GM21619 (cell line): ENCODE measurements around the gene ZC3H7B.
A peak's percentile ranks its signal among the peaks of the same experiment; 100 is the strongest.
"Not testable (repeated sequence)": the region's sequence is repeated elsewhere in the genome, so short reads cannot be mapped to it uniquely, and the experiment has no call there.

Experiments used
- ATAC-seq: cut with Tn5 transposase; IDR thresholded peaks from one replicate; pipeline ENCODE4 v1.9.1; 2021; ENCODE audit not compliant: unreplicated experiment

Gene ZC3H7B, protein sequence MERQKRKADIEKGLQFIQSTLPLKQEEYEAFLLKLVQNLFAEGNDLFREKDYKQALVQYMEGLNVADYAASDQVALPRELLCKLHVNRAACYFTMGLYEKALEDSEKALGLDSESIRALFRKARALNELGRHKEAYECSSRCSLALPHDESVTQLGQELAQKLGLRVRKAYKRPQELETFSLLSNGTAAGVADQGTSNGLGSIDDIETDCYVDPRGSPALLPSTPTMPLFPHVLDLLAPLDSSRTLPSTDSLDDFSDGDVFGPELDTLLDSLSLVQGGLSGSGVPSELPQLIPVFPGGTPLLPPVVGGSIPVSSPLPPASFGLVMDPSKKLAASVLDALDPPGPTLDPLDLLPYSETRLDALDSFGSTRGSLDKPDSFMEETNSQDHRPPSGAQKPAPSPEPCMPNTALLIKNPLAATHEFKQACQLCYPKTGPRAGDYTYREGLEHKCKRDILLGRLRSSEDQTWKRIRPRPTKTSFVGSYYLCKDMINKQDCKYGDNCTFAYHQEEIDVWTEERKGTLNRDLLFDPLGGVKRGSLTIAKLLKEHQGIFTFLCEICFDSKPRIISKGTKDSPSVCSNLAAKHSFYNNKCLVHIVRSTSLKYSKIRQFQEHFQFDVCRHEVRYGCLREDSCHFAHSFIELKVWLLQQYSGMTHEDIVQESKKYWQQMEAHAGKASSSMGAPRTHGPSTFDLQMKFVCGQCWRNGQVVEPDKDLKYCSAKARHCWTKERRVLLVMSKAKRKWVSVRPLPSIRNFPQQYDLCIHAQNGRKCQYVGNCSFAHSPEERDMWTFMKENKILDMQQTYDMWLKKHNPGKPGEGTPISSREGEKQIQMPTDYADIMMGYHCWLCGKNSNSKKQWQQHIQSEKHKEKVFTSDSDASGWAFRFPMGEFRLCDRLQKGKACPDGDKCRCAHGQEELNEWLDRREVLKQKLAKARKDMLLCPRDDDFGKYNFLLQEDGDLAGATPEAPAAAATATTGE

DNA sequence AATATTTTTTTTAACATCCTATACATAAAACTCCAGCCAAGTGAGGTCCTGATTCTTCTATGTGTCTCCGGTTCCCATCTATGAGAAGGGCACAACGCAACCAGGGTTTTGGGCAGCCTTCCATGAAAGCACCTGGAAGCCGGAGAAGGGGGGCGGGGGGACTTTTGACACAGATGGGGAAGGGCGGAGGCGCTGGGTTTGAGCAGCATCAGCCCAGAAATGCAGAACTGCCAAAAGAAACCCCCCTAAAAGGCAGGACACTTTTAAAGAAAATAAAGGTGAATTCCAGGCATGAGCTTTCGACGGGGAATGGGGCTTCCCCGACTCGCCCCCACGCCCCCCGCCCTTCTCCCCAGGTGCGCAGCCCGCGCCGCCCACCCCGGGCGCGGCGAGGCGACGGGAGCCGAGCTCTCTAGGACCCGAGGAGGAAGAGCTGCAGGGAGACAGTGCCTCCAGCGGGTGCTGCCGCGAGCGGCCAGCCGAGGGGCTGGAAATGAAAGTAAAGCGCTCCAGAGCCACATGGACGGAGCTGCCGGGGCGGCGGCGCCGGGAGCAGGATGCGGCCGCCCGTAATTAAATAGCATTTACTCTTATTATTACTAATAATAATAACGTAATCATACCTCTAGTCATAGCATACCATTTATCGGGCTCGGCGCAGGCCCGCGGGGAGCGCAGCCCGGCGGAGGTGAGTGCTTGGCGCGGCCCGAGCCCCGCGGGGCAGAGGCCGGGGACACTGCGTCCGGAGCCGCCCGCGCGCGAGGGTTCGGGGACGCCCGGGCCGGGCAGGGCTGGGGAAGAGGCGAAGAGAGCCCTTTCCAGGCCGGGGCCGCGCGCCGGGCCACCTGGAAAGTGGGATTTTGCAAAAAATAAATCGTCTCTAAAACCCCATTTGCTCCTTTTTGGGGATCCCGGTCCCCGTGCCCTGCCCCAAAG is at the start of gene ZC3H7B:
Gene ZC3H7B (plus strand): TSS at position 441 of the 936 bp plus-strand sequence. CDS start 19,136 bp downstream, outside the sequence.
- peak; percentile 85 for ATAC-seq

DNA sequence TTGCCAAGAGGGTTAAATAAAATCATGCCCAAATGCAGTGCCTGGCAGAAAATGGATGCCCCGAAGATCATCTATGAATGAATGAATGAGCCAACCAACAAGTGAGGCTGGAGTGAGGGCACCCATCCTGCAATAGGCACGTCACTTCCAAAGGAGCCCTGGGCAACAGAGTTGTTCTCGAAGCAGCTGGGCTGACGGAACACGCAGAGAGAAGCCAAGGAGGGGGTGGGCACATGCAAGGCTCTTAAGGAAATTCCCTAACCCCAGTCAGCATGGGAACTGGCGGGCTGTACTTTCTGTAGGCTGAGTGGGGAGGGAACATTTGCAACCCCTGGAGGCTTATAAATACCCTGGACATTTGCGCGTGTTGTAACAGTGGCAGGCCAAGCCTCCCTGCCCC is 49.0 kb upstream of the ZC3H7B start:
- ATAC-seq = no peak

DNA sequence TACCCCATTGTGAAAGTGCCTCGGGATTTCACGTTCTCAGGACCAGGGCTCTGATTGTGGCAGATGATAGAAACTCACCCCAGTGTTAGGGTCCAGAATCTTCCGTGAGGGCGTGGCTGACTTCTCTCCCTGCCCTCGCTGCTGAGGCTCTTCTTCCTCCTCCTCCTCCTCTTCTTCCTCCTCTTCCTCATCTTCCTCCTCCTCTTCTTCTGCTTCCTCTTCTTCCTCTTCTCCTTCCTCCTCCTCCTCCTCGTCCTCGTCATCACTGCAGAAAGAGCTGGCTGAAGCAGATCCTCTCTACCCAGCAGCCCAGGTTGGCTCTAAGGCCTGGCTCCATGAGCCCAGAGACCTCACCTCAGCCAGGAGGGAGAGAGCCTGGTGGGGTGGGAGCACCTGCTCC is 47.1 kb upstream of the ZC3H7B start:
- no peak for ATAC-seq

DNA sequence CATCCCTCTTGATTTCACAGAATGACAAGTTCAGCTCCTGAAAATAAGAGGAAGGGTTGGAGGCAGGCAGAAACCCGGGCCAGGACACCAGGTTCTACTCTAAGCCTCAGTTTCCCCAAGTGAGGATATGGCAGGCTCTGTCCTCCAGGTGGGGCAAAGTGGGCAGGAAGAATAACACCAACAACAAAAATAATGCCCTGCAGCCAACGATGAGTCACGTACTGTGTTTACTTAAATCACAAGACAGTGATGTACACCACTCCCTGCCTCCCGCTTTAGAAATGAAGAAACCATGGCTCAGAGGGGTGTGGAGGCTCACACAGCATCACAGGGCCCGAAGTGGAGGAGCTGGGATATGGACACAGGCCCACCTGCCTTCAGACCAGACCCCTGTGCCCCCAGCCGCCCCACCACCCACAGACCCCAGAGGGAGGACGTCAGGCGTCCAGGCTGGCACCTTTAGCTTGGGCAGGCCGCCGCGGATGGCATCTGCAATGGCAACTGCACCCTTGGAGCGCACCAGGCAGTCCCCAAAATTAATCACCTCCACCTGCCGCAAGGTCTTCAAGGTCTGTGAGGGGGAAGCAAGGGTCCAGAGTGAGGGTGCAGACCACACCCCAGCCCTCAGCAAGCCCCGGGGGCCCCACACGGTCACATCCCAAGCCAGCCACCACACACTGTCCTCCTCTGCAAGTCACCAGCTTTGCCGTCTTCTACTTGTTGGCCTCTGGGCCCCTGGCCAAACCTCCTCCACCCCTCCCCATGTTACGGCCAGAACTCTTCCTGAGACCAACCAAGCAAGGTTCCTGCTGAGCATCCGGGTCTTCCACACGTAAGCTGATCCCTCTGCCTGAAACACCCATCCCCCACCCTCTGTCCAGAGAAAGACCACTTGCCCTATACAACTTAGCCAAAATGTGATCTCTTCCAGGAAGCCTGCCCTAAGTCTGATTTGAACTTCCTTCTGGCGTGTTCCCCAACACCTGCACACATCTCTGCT is 44.8 kb upstream of the ZC3H7B start:
- no peak for ATAC-seq

DNA sequence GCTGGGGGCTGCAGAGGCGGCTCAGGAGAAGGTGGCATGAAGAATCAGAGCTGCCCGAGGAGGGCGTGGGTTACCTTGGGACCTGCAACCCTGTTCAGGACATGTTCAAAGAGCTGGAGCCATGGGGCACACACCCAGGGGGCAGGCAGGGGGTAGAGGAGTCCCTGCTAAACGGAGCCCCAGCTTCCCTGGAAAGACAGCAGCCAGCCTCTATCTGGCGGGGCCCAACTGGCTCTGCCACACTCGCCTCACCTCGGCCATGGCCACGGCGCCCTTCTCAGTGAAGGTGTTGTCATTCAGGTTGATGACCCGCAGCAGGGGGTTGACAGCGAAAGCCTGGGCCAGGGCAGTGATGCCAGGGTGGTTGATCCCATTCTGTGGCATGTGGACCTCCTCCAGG is 43.6 kb upstream of the ZC3H7B start:
- no peak for ATAC-seq

DNA sequence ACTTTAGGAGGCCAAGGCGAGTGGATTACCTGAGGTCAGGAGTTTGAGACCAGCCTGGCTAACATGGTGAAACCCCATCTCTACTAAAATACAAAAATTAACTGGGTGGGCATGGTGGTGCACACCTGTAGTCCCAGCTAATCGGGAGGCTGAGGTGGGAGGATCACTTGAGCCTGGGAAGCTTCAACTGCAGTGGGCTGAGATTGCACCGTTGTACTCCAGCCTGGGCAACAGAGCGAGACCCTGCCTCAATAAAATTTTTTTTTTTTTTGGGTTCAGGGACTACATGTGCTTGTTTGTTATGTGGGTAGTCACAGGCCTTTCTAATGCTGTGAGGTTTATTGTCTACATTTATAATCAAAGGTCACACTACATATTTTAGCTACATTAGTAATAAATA is 41.6 kb upstream of the ZC3H7B start:
- not testable (repeated sequence) for ATAC-seq

DNA sequence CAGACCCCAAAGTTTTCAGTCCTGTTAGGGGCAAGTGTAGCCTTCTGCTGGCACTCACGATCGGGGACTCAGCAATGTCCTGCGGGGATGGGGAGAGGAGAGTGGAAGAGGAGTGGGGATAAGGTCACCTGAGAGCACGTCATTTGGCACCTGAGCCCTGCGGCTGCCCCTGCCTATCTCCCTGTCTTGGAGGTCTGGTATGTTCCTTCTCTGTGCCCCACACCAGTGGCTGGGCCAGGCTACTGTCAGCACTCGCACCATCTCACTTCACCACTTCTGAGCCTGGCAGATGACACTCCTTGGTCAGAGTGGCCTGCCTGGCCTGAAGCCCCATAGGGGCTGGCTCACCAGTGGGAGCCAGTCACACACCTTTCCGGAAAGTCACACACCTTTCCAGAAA is 40.5 kb upstream of the ZC3H7B start:
- ATAC-seq = no peak

DNA sequence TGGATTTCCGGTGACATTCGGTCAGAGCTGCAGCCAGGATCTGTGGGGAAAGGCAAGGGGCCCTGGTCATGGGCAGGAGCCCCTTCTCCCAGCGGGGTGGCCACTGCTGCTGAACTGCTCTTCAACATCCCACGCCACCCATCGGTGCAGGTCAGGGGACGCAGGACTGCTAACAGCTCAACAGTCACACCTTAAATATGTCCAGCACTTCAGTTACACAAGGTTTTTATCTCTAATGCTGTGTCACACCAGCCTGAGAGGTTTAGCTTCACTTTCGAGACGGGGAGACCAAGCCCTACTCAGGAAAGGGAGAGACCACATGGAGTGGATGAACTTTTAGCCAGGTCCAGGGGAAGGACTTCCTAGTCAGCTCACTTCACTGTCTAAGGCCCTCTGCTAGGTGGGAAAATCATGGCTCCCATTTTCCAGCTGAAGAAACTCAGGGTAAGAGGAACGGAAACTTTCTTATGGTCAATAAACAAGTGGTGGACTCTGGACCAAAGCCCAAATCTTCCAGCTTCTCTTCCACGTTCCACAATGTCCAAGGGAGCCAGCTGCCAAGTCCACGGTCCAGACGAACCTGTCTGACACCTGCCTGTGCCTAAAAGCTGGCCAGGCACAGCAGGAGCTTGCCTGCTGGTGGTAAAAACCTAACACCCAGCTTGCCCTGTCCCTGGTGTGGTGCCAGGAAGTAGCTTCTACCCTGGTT is 39.6 kb upstream of the ZC3H7B start:
- no peak for ATAC-seq

DNA sequence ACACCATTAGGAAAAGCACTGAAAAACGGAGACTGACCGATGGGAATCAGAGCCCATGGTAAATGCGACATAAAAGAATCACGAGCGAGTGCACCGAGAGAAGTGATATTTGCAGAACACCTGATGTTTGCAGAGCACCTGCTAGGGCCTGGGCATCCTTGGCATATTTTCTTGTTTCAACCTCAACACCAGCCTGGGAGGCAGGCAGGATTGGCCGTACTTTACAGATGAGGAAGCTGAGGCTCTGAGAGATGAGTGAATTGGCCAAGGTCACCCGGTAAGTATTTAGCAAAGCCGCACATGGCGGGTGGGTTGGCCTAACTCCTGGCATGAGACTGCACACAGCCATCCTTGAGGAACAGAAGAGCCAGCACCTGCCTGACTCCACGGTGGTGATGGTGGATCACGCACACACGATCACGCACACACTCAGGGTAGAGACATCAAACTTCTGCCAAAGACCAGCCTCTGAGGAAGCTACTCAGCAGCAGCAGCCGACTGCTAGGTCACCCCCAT is 39.0 kb upstream of the ZC3H7B start:
- ATAC-seq = no peak

DNA sequence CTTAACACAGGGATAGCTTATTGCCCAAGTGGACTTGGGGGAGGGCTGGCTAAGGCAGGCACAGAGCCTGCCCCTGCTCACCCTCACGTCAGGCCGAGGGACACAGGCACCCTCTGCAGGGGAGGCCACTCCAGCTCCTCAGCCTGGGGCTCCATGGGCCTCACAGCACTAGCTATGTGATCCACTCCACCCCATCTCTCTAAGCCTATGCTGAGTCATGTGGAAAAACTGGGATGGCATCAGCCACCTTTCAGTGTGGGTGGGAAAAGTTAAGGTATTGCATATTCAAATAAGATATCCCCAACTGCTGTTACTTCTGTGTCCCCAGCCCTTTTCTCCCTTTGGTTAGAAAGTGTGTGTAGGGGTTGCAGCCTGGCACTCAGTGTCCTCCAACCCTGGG is 37.6 kb upstream of the ZC3H7B start:
- no peak for ATAC-seq

DNA sequence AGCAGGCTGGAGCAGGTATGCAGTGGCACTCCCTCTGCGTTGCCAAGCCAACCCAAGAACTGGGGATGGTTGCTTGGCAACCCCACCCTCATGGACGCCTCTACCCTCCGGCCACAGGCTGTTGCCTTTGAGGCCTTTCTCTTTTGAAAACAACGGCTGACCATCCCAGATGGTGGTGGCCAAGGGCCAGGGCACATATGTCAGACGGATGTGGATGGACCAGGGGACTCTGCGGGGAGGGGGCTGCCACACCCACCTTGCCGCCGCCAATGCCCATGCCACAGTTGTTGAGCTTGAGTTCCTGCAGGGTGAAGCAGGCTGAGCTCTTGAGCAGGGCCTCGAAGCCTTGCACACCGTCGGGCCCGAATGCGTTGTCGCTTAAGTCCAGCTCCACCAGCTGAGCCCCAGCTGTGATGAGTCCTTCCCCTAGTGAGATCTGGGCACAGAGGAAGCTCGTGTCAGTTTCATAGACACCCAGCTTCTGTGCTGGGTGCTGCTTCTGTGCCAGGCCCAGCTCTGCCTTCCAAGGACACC is 36.9 kb upstream of the ZC3H7B start:
- ATAC-seq = no peak

DNA sequence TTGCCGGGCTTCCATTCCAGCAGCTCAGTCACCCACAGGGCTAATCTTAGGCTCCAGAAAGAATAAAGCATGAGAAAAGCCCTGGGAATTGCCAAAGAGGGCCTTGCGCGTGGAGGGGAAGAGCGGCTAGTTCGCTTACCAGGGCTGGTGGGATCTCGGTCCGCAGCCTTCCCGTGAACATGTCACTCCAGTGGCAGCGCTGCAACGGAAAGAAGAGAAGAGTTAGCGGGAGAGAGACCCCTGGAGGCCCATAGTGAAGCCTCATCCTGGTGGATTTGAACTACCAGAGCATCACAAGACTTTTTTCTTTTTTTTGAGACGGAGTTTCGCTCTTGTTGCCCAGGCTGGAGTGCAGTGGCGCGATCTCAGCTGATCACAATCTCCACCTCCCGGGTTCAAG is 33.4 kb upstream of the ZC3H7B start:
- ATAC-seq = no peak

DNA sequence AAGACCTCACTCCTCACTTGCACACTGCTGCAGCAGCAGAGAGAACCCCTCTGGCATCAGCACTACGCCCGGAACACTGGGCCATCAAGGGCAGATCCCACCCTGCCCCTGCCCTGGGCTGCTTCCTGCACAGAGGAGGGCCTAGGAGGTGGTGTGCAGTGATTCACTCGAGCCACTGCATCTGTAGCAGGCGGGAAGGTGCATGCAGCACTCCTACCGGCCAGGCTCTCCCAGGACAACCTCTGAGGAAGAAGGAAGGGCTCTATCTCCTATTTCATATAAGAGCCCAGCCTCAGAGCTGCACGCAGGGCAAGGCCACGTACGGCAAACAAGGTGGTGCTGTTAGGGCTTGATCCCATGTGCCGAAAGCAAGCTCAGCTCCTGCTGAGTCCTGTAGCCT is 29.5 kb upstream of the ZC3H7B start:
- no peak for ATAC-seq

DNA sequence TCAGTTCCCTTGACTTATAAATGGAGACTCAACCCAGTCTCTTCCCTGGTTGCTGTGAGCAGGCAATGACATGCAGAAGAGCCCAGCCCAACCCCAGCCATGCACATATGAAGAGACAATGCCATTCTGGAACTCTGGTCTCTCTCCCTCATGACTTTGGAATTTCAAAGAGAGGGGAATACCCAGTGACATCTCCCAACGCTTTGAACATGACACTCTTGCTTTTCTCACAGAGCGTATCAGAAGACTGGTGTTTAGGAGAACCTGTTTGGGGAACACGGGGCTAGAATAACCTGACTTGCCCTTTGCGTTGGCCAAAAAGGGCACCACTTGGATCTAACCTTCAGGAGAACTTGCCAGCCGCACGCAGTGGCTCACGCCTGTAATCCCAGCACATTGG is 28.2 kb upstream of the ZC3H7B start:
- ATAC-seq = no peak

DNA sequence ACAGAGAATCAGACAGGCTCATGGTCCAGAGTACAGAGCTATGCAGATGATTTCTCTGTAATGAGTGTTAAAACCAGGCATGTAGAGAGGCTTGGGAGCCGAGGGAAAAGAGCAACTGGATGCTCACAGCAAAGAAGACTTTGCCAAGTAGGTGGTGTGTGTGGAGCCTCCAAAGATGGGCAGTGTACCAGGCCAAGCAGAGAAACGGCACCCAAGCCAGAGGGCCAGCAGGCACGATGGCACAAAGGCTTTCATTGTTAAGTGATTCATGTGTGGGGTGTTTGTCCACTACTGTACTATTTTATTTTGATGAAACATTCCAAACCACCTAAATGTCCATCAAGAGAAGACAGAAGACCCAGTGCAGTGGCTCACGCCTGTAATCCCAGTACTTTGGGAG is 26.5 kb upstream of the ZC3H7B start:
- no peak for ATAC-seq

DNA sequence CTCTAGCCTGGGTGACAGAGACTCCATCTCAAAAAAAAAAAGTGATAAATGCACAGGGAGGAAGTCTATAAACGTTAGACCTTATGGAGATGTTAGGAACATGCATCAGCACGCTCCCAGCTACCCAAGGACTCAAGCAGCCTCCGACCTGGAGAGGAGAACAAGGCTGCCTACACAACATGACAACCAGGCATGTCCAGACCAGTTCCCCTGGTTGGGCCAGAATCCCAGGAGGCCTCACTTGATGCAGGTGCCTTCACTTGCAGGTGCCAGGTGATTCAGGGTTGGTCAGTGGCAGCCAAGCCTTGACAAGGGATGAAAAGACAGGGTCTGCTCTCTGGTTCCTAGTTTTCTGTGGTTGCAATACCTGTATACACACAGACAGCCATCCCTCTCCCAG is 21.3 kb upstream of the ZC3H7B start:
- ATAC-seq = no peak

DNA sequence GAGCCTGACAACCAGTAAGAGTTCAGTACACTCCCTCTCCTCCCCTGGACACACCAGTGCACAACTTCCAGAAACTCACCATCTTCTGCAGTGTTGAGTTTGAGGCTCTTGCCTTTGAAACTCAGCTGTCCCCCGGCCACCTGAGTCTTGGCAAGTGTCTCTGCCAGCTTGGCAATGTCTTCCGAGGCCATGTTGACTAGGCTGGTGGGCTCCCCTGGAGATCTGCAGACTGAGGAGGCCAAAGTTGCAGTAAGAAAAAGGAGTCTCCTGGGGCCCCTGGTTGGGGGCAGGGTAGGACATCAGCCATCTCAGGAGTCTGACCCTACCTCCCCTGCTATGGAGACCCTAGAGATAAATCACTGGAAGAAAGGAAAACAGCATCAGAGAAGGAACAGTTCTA is 20.5 kb upstream of the ZC3H7B start:
- ATAC-seq = no peak

DNA sequence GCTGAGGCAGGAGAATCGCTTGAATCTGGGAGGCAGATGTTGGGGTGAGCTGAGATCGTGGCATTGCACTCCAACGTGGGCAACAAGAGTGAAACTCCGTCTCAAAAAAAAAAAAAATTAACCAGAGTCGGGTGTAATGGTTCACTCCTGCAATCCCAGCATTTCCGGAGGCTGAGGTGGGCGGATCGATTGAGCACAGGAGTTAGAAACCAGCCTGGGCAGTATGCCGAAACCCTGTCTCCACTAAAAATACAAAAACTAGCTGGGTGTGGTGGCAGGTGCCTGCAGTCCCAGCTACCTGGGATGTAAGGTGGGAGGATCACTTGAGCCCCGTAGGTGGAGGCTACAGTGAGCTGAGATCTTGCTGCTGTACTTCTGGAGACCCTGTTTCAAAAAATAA is 16.9 kb upstream of the ZC3H7B start:
- ATAC-seq = no peak

DNA sequence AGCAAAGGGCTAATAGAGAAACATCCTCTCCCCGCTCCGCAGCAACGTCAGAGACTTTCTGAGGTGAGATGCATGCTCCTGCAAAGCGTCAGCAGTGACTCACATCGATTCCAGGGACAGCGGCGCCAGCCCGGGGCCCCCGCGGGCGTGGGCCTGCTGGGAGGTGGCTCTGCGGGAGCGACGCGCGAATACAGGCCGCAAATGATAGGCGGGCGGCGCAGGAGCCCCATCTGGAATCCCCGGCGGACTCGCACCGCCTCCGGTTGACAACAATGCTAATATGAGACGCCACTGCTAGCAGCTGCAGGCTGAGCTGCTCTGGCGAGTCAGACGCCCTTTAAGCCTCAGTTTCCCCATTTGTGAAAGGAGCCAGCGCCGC is 15.9 kb upstream of the ZC3H7B start:
- ATAC-seq = peak; percentile 12
